Activated CD4-positive, alpha-beta T cell treated with anti-CD3 and anti-CD28 coated beads for 1 hour (primary cell): ENCODE results near the gene MASP1.
"Not testable (repeated sequence)": the region's sequence is repeated elsewhere in the genome, so short reads cannot be mapped to it uniquely, and the experiment has no call there.

Source experiments
- DNase-seq: peaks from one replicate; pipeline ENCODE4 v3.0.0-alpha.2; 2020

MASP1 gene

DNA sequence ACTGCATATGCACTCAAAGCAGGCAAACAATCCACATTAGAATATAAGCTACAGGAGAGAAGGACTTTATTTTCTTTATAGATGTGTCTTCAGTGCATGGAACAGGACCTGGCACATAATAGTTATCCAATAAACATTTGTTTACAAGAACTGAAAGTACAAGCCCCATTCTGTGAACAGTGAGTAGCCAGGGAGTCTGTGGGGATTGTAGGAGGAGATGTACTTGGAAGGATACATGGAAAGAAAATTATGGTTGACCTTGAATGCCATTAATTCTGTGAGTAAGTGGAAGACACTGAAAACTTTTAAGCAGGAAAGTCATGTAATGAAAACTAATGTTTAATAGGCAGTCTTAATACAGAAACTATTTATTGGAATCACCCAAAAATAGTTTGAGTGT lies 28.3 kb downstream of the MASP1 start:
- no peak for DNase-seq

DNA sequence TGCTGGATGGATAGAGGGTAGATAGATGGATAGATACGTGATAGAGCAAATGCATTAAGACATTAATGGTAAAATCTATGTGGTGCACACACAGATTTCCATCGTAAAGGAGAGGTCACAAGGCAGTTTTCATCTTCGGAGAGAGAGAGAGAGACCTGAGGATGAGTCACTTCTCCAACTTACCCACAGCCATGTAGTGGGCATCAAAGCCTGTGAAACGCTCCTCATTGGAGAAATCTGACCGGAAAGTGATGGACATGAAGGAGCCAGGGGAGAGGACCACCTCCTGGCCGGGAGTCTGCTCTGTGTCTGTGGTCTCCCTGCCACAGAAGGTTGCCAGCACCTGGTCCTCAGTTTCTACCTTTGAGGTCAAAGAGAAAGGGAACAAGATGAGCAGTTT lies 29.2 kb downstream of the MASP1 start:
- DNase-seq, result no peak

DNA sequence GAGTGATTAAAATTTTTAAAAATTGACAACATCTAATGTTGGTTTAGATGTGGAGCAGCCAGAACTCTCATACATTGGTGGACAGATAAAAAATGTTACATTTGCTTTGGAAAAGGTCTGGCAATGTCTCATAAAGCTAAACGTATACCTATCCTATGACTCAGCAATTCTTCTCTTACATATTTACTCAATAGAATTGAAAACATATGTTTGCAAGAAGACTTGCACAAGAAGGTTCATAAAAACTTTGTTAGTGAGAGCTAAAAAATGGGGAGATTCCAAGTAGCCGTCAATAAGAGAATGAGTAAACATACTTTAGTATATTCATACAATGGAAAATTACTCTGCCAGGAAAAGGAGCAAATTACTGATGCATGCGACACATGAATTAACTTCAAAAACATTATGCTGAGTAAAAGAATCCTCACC lies 30.0 kb downstream of the MASP1 start:
- DNase-seq, result no peak

DNA sequence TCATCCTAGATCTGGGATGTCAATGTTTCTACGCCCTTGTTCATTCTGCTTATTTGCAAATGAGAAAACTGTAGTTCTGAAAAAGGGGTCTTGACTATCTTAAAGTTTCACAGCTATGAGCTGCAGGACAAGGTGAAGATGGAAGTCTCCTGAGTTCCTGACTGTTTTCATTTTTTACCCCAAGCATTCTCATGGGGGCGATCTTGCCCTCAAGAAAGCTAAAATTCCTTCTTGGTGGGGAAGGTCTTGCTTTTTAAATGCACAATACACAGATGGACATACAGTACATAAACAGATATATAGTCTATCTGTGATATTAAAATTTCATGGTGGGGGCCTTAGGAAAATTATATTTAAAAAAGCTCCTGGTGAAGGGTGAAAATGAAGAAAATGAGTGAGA lies 32.4 kb downstream of the MASP1 start:
- DNase-seq, result no peak

DNA sequence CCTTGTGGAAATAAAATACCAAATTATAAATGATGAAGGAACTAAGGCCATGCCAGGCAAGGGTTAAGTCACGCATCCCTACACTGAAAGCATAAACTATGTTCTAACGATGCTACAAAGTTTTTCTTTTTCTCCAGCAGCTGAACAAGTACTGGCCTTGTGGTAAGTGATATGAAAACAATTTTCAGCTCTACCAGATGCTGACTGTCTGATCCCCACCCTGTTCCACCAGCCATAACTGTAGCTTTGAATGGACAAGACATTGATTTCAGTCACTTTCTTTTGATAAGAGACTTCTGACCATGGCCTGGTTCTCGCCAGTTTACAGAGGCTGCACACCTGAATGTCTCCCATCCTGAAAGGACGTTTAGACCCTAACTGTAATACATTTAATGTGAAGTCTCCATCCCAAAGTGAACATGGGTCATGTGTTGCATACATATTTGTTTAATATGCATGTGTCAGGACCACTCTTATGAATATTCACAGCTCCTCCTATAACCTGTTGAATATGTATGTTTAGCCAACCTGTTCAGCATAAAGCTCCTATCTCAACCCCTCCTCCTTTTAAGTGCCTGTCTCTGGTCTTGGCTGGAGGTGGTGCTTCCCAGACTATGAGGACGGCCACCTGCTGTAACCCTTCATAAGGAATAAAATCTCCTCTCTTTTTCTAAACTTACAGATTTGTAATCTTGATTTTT lies 33.4 kb downstream of the MASP1 start:
- DNase-seq, result no peak

DNA sequence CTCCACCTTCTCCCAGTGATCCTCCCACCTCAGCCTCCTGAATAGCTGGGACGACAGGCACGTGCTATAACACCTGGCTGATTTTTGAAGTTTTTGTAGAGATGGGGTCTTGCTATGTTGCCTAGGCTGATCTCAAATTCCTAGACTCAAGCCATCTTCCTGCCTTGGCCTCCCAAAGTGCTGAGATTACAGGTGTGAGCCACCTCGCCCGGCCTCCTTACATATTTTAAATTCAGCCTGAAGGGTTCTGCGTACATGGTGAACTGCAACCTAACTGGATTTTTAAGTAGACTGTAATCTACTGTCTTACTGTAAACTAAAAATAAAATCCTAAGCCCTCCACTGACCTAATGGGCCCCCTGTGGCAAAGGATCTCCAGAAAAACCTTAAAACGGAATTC lies 34.1 kb downstream of the MASP1 start:
- DNase-seq, result no peak

DNA sequence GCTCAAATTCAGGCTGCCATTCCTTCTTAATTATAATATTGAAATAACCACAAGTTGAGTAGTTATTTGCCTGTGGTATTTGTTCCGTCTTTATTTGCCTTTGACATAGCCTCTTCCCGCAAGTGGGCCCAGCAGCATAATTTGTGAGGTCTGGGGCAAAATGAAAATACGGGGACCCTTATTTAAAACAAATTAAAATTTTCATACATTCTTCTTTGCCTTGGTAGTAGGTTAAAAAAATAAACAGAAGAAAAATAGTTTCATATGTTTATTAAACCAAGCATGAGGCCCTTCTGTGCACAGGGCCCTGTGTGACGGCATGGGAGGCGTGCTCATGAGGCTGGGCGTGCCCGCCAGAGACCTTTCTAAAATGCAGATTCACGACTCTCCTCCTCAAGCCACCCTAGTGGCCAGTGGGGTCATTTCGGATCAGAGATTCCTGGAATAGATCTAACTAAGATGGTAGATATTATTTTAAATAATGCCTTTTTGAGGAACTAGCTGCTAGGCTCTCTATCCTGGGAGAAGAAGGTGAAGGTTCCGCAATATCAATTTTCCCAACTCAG lies 35.4 kb downstream of the MASP1 start:
- DNase-seq, result no peak

DNA sequence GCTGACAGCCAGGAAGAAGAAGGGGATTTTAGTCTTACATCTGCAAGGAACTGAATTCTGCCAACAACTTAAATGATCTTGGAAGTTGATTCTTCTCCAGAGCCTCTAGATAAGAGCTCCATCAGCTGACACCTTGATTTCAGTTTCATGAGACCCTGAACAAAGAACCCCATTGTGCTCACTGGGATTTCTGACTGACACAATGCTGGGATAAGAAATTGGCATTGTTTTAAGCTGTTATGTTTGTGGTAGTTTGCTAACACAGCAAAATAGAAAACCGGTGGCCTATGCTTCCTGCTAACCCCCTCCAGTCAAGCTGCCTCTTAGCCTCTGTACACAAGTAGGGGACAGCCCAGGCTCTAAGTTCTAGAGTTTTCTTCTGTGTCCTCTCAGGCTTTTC lies 36.2 kb downstream of the MASP1 start:
- DNase-seq, result no peak

DNA sequence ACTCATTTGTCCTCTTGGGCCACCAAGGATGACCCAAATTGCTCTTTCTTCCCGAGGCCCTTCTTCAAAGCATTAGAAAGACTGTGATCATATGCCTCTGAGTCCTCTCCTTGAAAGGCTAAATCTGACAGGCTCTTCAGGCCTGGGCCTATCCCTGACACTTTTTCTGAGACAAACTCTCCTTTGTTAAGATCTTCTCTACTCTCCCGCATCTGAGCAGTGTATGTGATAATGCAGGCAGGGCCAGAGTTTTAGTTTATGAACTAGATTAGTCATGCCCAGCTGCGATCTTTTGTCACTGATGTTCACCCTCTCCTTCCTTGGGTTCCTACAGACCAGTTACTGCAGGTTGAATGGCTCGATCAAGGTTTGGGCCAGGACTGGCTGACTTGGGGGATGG lies 39.2 kb downstream of the MASP1 start:
- no peak for DNase-seq

DNA sequence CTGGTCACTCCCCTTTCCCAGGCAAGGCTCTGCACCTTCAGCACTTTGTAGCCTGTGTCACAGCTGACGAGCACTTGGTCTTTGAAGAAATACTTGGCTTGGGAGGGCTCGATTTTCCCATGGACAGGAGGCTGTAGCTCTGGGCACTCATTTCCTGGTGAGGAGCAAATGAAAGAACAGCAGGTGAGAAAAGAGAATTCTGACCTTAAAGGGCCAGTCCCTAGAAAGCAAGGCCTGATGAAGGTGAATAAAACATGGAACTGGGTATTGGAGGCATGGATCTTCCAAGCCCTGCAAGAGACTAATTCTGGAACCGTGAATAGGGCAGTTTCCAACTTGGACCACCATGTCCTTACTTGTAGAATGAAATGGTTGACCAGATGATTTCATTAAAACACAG lies 39.9 kb downstream of the MASP1 start:
- DNase-seq, result no peak

DNA sequence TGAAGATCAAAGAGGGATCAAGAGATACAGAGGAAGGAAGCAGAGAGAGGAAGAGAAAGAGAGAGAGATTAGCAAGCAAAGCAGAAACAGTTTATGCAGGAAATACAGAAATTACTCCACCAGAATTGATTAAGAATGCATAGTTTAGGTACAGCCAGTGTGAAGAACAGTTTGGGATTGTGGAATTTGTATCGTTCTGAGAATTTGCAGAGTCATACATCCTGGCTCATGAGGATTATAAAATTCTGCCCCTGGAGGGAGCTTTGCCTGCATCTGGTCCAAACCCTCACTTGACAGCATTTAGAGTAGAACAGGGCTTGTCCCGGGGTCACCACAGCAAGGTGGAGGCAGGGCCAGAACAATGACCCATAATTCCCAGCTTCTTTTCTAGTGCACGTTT lies 44.1 kb downstream of the MASP1 start:
- no peak for DNase-seq

DNA sequence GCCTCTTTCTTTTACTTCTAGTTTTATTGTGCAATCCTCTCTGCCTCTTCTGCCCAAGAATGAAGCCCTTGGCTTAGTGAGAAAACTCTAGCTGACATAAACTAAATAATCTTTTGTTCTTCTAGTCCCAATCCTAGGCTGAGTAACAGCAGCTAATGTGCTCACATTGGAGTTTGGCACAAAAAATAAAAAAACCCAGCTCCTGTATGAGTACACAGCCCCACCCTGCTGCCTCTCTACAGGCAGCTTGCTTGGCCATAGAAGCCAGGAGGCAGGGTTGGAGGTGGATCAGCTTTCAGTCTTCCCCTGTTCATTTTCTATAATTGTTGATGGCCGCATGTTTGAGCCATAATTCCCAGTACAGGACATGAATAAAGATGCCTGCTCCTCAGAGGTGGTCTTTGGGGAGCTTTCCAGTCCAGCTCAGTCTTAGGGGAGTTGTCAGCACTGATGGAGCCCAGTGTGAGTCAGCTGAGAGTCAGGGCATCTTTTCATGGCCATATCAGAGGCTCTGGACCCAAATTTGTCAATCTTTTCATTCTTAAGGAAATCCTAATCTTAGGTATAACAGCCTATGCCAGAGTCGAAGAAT lies 47.5 kb downstream of the MASP1 start:
- DNase-seq, result no peak

DNA sequence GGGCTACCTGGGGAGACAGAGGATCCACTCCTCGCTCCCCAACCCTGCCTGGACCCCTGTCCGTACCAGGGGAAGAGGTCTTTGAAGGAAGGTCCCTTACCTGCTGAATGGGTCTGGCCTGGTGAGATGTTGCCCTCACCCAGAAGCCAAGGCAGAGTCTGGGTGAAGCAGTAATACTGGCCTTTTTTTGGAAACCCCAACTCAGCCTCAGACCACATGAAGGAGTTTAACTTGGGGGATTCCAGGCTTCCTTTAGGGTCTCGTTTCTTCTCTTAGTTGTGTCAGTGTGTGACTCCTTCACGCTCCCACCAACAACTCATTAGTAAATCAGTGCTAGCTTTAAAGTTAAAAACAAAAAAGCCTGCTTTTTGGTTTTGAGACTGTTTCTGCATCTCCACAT lies 48.6 kb downstream of the MASP1 start:
- DNase-seq, result no peak

DNA sequence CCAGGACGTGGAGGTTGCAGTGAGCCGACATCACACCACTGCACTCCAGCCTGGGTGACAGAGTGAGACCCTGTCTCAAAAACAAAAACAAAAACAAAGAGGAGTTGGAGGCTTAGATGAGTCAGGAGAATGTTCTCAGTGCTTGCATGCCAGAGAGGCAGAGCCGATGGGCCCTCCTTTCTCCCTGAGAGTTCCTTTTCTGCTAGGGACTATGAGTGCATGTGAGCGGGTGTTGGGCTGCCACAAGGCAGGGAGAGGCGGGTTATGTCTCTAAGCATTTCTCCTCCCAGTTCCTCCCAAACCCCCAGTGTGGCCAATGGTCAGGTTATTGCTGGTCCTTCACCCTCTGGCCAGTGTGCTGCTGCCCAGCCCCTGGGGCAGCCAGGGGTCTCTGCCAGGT lies 49.1 kb downstream of the MASP1 start:
- no peak for DNase-seq

DNA sequence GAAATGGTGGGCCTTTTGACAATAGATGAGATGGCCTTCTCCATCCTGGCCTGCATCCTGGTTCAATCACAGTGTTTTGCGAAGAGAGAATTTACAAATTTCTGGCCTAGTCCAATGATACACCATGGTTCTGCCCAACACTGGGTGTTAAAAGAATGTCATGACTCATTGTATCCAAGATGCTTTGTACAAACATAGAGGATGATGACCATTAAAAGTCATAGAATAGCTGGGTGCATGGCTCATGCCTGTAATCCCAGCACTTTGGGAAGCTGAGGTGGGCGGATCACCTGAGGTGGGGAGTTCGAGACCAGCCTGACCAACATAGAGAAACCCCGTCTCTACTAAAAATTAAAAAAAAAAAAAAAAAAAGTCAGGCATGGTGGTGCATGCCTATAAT lies 52.7 kb downstream of the MASP1 start:
- not testable (repeated sequence) for DNase-seq

DNA sequence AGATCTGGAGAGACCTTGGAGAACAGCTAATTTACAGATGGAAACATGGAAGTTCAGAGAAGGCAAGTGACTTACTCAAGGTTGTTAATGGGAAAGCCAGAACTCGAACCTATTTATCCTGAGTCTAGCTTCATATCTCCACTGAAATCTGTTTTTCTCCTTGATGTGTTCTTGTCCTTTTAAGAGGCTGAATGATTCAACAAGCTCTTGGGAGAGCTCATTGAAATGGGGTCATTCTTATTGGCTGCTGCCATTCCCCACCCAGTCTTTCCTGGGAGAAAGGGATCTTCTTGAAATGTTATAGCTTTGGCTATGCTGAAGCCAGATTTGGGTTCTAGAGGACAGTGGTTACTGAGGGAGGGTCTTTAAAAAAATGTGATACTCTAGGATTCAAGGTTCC lies 53.3 kb downstream of the MASP1 start:
- no peak for DNase-seq

DNA sequence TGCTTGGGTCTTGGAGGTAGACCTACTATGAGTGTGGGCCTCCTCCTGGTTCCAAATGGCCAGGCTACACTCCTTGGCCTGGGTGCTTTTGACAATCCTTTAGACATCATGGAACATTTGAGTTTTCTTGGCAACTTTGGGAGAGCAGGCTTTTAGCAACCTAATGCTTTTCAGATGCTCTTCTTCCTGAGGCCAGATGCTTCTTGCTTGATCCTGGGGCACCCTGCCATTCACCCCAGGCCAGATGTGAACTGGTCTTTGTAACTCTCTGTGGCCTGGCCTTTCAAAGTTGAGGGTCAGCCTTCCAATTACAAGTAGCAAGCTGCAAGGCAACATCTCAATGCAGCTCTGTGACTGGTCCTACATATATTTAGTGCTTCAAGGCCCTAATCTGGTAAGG lies 53.8 kb downstream of the MASP1 start:
- DNase-seq, result no peak

DNA sequence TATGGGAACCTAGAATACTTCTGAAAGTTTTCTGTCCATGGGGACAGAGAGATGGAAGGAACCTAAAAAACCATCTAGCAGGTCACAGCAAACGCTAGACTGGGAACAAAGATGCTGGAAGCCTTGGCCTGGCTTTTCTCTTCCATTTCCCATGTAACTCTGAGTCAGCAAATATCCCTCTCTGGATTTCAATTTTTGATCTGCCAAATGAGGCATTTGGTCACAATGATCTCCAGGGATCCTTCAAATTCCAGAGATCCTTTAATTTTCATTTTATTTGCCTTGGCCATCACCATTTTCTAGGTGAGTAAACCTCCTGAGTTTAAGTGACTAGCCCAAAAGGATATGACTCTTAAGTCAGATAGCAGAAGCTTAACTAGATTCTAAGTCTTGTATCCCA lies 54.6 kb downstream of the MASP1 start:
- no peak for DNase-seq

DNA sequence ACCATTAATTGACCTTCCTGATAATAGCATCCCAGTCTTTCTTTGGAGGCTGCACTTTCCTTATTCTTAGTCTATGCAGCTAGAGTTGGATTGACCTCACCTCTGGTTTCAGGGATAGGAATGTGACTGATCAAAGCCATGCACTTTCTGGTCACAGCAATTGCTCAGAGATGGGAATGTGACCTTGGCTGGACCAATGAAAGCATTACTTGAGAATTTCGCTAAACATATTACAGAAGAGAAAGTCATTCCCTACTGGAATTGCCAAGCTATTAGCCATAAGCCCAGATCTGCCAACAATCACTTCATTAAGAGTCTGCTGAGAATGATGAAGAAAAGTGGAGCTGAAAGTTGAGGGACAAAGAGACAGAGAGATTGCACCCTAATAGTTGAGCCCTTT lies 61.5 kb downstream of the MASP1 start:
- DNase-seq, result no peak

DNA sequence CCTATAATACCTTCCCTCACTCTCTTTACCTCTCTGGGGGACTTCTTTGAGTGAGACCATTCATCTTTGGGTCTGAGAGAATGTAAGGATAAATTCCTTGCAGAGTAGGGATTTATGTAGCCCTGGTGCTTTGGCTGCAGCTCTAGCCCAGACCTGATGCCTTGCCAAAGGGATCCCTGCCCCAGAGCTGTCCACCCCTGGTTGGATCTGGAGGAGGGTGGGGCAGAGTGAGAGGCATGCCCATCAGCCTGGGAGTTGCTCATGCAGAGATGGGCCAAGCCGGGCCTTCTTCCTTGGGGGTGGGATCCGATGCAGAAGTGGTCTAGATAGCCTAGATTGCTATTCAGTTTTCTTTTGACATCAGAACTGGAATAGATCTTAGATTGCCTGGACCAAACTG lies 62.8 kb downstream of the MASP1 start:
- DNase-seq, result no peak

DNA sequence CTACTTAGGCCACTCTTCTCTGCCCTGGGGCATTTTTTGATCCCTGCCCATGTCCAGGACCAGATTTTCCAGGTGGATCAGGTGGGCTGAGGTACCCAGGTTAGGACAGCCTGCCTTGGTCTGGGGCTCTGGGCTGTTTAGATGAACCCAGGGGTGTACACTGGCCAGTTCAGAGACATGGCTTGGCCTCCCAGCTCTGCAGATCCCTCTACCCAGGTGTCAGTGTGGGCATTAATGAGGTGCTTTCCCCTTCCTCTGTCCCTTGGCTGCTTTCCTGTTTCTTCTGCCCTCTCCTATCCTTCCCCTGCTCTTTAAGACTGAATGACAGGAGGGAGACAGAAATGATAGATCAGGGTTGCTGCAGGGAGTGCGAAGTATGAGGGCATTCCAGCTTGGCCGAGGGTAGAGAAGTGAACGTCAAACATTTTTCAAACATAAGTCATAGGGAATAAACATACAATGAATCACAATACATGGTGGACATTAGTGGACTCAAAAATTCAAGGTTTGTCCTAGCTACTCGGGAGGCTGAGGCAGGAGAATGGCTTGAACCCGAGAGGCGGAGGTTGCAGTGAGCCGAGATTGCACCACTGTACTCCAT lies 63.8 kb downstream of the MASP1 start:
- DNase-seq, result no peak

DNA sequence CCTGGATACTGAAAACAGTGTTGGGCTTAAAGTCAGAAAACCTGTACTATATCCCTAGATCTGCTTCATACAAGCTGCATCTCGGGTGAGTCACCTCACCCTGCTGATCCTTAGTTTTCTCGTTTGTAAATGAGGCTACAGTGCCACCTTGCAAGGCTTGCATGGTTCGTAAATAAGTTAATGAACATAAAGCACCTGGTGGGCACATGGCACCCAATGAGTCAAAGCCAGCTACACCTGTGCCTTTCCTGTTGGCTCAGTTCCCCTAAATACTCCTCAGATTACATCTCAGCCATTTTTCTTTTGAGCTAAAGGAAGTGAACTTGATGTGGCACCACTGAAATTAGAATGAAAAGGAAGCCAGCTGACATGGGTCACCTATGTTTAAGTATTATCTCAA lies 67.7 kb downstream of the MASP1 start:
- no peak for DNase-seq

DNA sequence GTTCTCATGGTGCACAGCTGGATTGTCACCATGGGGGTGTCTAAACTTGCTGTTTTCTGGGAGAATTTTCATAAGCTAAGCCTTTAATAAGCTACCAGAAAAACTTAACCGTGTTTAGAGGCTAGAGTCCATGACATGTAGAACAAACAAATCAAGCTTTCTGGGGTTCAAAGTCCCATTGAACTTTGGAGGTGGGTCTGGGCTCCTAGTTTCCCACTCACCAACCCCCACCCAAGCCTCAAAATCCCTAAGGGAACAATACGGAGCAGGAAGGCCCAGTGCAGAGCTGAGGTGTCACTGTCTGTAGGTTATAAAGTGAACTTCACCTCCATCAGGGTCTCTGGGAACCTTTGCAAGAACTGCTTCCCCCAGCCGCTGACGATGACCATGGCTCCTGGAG lies 68.7 kb downstream of the MASP1 start:
- DNase-seq, result no peak

DNA sequence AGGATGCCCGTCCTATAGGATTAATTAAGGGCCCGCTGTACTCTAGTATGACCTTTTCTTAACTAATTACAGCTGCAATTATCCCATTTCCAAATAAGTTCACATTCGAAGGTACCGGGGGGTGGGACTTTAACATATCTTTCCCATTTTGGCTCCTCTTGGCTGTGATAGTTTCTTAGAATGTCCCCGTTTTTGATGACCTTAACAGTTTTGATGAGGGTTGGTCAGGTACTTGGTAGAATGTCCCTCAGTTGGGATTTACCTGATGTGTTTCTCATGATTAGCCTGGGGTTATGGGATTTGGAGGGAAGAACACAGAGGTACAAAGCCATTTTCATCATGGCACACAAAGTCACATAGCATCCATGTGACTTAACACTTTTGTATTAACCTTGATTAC lies 76.1 kb downstream of the MASP1 start:
- no peak for DNase-seq

DNA sequence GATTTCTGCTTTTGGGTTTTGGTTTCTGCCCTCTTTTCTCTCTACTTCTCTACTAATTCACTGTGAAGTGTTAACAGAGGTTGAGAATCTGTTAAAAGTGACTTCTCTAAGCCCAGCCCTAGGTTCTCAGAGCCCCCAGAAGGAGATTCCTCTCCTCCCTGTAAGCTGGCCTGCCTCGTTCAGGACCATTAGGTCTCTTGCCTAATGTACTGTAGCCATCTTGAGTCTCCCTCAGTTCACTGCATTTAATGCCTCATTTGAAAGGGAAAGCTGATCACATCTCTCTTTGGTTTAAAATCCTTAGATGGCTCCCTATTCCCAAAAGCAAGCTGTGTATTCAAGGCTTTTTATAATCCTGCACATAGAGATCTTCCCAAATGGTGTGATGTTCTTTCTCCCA lies 77.9 kb downstream of the MASP1 start:
- DNase-seq, result no peak
